PFSK-1 (cell line): ENCODE results near the gene HSFX3.

ENCODE experiments used
- FOXP2 ChIP-seq: optimal IDR thresholded peaks from 2 replicates; pipeline ENCODE3; 2011; ENCODE audit warnings: borderline replicate concordance, control low read depth, inconsistent platforms; ENCODE audit not compliant: insufficient read depth; ENCODE audit errors: extremely low read length, extremely low read depth
- POLR2AphosphoS5 ChIP-seq: IDR thresholded peaks from 2 replicates; pipeline ENCODE4 v1.6.1; 2012; ENCODE audit warnings: low read depth, mild to moderate bottlenecking, control low read depth, low read length, moderate library complexity
- SIN3A ChIP-seq: IDR thresholded peaks from 2 replicates; pipeline ENCODE4 v1.6.1; 2012; ENCODE audit warnings: mild to moderate bottlenecking, low read length, moderate library complexity, borderline replicate concordance; ENCODE audit not compliant: insufficient read depth
- TAF1 ChIP-seq: IDR thresholded peaks from 2 replicates; pipeline ENCODE4 v1.6.1; 2012; ENCODE audit warnings: low read length, control low read depth, borderline replicate concordance; ENCODE audit not compliant: insufficient read depth
- TF ChIP-seq, protein P1 (sequence below), 2 experiments: IDR thresholded peaks; 2 replicates each; pipeline versions ENCODE4 v1.6.1 to v1.8.0; 2011 to 2012; ENCODE audit warnings: low read depth in 2 of 2, low read length in 2 of 2, control low read depth in 1 of 2, inconsistent platforms in 1 of 2, mild to moderate bottlenecking in 1 of 2, moderate library complexity in 1 of 2; ENCODE audit not compliant: insufficient read depth in 1 of 2

DNA sequence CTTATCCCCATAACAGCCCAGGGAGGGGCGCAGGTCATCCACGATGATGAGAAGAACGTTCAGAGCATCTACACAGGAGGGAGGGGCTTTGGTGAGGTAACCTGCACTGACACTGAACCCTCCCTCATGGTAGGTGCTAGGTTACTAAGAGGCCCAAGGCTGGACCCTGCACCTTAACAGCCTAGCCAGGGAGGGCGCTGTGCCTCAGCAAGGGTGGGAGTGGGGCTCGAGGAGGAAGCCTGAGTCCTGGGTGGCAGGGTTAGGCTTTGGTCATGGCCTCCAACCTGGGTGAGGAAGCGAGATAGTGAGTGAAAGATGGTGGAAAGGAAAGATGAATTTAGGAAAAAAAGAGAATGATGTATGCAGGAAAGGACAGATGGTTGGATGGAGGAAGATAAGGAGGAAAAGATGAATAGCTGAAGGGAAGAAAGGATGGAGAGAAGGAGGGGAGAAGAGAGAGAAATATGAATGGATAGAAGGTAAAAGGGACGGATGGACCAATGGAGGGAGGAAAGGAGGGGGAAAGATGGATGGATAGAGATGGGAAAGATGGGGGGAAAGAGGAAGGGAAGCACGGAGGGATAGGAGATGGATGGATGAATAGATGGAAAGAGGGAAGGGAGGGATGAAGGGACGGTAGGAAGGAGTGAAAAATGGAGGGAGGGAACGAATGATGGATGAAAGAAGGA, 45.4 kb downstream of the HSFX3 start:
- TF ChIP-seq POLR2AphosphoS5 (no peak), SIN3A (no peak), TAF1 (no peak), FOXP2 (no peak)
- TF ChIP-seq, protein P1, sequence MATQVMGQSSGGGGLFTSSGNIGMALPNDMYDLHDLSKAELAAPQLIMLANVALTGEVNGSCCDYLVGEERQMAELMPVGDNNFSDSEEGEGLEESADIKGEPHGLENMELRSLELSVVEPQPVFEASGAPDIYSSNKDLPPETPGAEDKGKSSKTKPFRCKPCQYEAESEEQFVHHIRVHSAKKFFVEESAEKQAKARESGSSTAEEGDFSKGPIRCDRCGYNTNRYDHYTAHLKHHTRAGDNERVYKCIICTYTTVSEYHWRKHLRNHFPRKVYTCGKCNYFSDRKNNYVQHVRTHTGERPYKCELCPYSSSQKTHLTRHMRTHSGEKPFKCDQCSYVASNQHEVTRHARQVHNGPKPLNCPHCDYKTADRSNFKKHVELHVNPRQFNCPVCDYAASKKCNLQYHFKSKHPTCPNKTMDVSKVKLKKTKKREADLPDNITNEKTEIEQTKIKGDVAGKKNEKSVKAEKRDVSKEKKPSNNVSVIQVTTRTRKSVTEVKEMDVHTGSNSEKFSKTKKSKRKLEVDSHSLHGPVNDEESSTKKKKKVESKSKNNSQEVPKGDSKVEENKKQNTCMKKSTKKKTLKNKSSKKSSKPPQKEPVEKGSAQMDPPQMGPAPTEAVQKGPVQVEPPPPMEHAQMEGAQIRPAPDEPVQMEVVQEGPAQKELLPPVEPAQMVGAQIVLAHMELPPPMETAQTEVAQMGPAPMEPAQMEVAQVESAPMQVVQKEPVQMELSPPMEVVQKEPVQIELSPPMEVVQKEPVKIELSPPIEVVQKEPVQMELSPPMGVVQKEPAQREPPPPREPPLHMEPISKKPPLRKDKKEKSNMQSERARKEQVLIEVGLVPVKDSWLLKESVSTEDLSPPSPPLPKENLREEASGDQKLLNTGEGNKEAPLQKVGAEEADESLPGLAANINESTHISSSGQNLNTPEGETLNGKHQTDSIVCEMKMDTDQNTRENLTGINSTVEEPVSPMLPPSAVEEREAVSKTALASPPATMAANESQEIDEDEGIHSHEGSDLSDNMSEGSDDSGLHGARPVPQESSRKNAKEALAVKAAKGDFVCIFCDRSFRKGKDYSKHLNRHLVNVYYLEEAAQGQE (IDR thresholded peaks at IDR 0.05; ENCODE audit: insufficient read depth in 1 of 2, low read depth in 2 of 2, low read length in 2 of 2), result no peak
